ENCODE measurements around the gene PLXNA2.

- TF ChIP-seq SRF (IDR thresholded peaks at IDR 0.05; ENCODE audit: low read depth, low read length) (no peak), MXI1 (IDR thresholded peaks at IDR 0.05; ENCODE audit: borderline replicate concordance, low read depth, low read length) (no peak), REXO4 (CRISPR knock-in tag; IDR thresholded peaks at IDR 0.05; ENCODE audit: borderline replicate concordance) (no peak), NFIC (IDR thresholded peaks at IDR 0.05; ENCODE audit: low read length) (no peak), ZNF281 (CRISPR knock-in tag; IDR thresholded peaks at IDR 0.05; ENCODE audit: borderline replicate concordance) (no peak), ZNF263 (CRISPR knock-in tag; IDR thresholded peaks at IDR 0.05) (no peak), TRIM24 (CRISPR knock-in tag; IDR thresholded peaks at IDR 0.05) (no peak), TP53 (CRISPR knock-in tag; conservative IDR thresholded peaks at IDR 0.05) (no peak), CTCF (CRISPR knock-in tag; IDR thresholded peaks at IDR 0.05) (no peak)
Measured at GRCh38 chr1:208007938-208008342, 236.2 kb downstream of the PLXNA2 start.

Data from HepG2 (cell line).